HG03354 (cell line): ENCODE results near the gene FUBP1.

ENCODE experiments used
- ATAC-seq: cut with Tn5 transposase; IDR thresholded peaks from one replicate; pipeline ENCODE4 v1.9.1; 2021; ENCODE audit warnings: mild to moderate bottlenecking; ENCODE audit not compliant: unreplicated experiment, poor library complexity, severe bottlenecking

The FUBP1 gene

DNA sequence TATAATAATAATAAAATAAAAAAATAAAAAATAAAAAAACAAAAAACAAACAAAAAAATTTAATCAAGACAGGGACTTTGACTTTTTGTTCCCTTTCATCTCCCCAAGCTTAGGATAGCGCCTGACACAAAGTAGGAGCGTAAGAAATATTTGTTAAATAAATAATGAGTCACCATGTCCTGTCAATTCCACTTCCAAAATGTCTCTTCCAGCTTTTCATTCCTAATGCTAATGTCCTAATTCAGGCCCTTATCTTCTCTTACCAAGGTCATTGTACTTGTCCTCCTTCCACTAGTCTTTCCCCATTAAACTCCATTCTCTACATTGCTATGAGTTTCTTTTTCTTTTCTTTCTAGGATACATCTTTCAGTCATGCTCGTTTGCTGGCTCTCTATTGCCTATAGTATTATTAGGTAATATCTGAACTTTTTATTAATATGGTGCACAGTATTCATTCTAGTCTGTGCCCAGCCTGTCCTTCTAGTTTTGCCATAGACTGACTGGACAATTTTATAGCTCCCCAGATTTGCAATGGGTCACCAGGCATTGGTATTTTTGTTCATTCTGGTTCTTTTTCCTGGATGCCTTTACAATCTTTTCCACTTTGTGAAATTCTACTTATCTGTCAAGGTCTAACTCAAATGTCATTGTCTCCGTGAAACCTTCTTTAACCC is 79.1 kb downstream of the FUBP1 start:
- no peak for ATAC-seq
